MM.1S (cell line): ENCODE data around the gene NTN4.

ENCODE experiments used
- DNase-seq: peaks from one replicate; pipeline ENCODE4 v3.0.0-alpha.2; 2015
- H2AFZ ChIP-seq: fragments of 300-600 bp; sonication (generic); 2 replicates; pipeline ENCODE4 v1.6.0; 2016; ENCODE audit warnings: antibody characterized with exemption, low read length
- H3F3A ChIP-seq: fragments of 300-600 bp; sonication (generic); 2 replicates; pipeline ENCODE4 v1.6.1; 2016; ENCODE audit warnings: mild to moderate bottlenecking, antibody characterized with exemption, low read length, moderate library complexity, mixed read lengths; ENCODE audit not compliant: insufficient read depth
- H3K27ac ChIP-seq: fragments of 300-600 bp; sonication (generic); 2 replicates; pipeline ENCODE4 v1.5.1; 2016; ENCODE audit warnings: mild to moderate bottlenecking, low read length
- H3K27me3 ChIP-seq: fragments of 300-600 bp; sonication (generic); replicated peaks from 2 replicates; pipeline ENCODE4 v1.6.0; 2016; ENCODE audit warnings: low read length; ENCODE audit not compliant: insufficient read depth
- H3K36me3 ChIP-seq: fragments of 300-600 bp; sonication (generic); replicated peaks from 2 replicates; pipeline ENCODE4 v1.6.1; 2016; ENCODE audit warnings: mild to moderate bottlenecking, low read length, mixed read lengths; ENCODE audit not compliant: insufficient read depth
- H3K4me1 ChIP-seq: fragments of 300-600 bp; sonication (generic); 2 replicates; pipeline ENCODE4 v1.6.1; 2016; ENCODE audit warnings: low read length, mixed read lengths
- H3K4me2 ChIP-seq: fragments of 300-600 bp; sonication (generic); 2 replicates; pipeline ENCODE4 v1.6.0; 2016; ENCODE audit warnings: low read depth, low read length
- H3K4me3 ChIP-seq: fragments of 300-600 bp; sonication (generic); 2 replicates; pipeline ENCODE4 v1.5.1; 2016; ENCODE audit warnings: low read length, mixed read lengths
- H3K79me2 ChIP-seq: fragments of 300-600 bp; sonication (generic); 2 replicates; pipeline ENCODE4 v1.6.1; 2016; ENCODE audit warnings: mixed run types, low read length, mixed read lengths
- H3K9ac ChIP-seq: fragments of 300-600 bp; sonication (generic); 2 replicates; pipeline ENCODE4 v1.6.1; 2016; ENCODE audit warnings: low read length, mixed read lengths
- H3K9me2 ChIP-seq: fragments of 300-600 bp; sonication (generic); replicated peaks from 2 replicates; pipeline ENCODE4 v1.6.1; 2016; ENCODE audit warnings: mild to moderate bottlenecking, low read length, mixed read lengths; ENCODE audit not compliant: insufficient read depth
- H3K9me3 ChIP-seq: fragments of 300-600 bp; sonication (generic); replicated peaks from 2 replicates; pipeline ENCODE4 v1.6.1; 2016; ENCODE audit warnings: mild to moderate bottlenecking, low read length, mixed read lengths; ENCODE audit not compliant: insufficient read depth
- H4K20me1 ChIP-seq: fragments of 300-600 bp; sonication (generic); 2 replicates; pipeline ENCODE4 v1.6.1; 2016; ENCODE audit warnings: mild to moderate bottlenecking, low read length, moderate library complexity, mixed read lengths; ENCODE audit not compliant: insufficient read depth
- EZH2 ChIP-seq: fragments of 300-600 bp; sonication (generic); optimal IDR thresholded peaks from 2 replicates; pipeline ENCODE3; 2017; ENCODE audit warnings: low read depth, mild to moderate bottlenecking, antibody characterized with exemption, low read length, mixed read lengths
- EZH2phosphoT487 ChIP-seq: fragments of 300-600 bp; sonication (generic); IDR thresholded peaks from 2 replicates; pipeline ENCODE4 v1.6.1; 2018; ENCODE audit warnings: antibody characterized with exemption, low read length
- TF ChIP-seq, protein P1 (sequence below): fragments of 300-600 bp; sonication (generic); IDR thresholded peaks from 2 replicates; pipeline ENCODE4 v1.5.1; 2016; ENCODE audit warnings: antibody characterized with exemption, low read length, mixed read lengths

Gene NTN4

DNA sequence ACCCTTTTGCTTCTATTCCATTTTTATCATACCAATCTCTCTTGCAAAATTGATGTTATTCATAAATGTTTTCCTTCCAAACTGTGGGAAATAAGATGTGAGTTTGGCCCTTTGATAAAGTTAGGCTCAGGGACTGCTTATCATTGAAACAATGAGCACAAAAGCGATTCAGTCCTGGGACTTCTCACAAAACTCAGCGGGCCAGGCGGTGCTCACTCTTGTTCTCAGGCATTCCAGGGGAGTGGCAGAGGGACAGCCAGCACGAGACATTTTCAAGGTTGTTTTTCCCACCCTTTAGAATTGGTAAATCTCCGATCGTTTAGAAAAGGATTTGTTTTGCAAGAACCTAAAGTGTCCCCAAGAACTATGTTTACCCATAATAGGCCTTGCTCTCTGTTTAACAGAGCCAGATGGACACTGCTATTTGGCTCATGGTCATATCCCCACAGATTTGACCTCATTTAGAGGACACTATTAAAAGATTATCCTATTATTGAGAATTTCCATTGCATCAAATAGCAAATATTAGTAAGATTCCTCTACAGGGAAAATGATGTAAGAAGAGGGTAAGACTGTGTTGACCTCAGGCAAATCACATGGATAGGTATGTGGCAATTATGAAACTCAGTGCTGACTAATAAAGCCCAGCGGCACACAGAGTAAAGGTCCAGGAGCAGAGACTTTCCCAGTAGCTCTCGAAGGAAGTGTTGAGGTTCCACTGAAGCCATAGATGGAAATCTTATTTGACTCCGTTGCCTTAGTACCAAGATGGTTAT lies 136.6 kb downstream of the NTN4 start:
- no peak overlapping the region for H2AFZ ChIP-seq
- no peak for DNase-seq
- TF ChIP-seq, protein P1, sequence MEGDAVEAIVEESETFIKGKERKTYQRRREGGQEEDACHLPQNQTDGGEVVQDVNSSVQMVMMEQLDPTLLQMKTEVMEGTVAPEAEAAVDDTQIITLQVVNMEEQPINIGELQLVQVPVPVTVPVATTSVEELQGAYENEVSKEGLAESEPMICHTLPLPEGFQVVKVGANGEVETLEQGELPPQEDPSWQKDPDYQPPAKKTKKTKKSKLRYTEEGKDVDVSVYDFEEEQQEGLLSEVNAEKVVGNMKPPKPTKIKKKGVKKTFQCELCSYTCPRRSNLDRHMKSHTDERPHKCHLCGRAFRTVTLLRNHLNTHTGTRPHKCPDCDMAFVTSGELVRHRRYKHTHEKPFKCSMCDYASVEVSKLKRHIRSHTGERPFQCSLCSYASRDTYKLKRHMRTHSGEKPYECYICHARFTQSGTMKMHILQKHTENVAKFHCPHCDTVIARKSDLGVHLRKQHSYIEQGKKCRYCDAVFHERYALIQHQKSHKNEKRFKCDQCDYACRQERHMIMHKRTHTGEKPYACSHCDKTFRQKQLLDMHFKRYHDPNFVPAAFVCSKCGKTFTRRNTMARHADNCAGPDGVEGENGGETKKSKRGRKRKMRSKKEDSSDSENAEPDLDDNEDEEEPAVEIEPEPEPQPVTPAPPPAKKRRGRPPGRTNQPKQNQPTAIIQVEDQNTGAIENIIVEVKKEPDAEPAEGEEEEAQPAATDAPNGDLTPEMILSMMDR = no peak
- TF ChIP-seq EZH2phosphoT487 = no peak
- no peak for TF ChIP-seq EZH2
- no peaks in the 10 kb centered on the region for H3K9me3 ChIP-seq
- H3K27me3 ChIP-seq = no peaks in the 10 kb centered on the region
- no peak overlapping the region for H3K4me2 ChIP-seq
- H3K79me2 ChIP-seq = no peaks in the 10 kb centered on the region
- no peaks in the 10 kb centered on the region for H3K4me1 ChIP-seq
- H3F3A ChIP-seq = no peaks in the 10 kb centered on the region
- no peak overlapping the region for H3K9ac ChIP-seq
- no peaks in the 10 kb centered on the region for H3K9me2 ChIP-seq
- H3K4me3 ChIP-seq = no peak overlapping the region
- H3K36me3 ChIP-seq = no peaks in the 10 kb centered on the region
- no peak overlapping the region for H3K27ac ChIP-seq
- H4K20me1 ChIP-seq = no peaks in the 10 kb centered on the region

DNA sequence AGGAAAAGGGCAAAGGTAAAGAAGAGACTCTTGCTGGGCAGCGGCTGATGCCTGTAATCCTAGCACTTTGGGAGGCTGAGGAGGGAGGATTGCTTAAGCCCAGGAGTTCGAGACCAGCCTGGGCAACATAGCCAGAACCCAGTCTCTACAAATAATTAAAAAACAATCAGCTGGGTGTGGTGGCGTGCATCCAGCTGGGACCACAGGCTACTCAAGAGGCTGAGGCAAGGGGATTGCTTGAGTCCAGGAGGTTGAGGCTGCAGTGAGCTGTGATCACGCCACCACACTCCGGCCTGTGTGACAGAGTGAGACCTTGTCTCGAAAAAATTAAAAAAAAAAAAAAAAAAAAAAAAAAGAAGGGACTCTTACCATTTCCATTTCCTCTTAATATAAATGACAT lies 138.9 kb downstream of the NTN4 start:
- Histone ChIP-seq H3K27me3 (no peaks in the 10 kb centered on the region), H3K9ac (no peak overlapping the region), H3K9me3 (no peaks in the 10 kb centered on the region), H3F3A (no peaks in the 10 kb centered on the region), H2AFZ (no peak overlapping the region), H3K36me3 (no peaks in the 10 kb centered on the region), H3K4me3 (no peak overlapping the region), H3K4me2 (no peak overlapping the region), H3K27ac (no peak overlapping the region), H3K79me2 (no peaks in the 10 kb centered on the region), H3K9me2 (no peaks in the 10 kb centered on the region), H4K20me1 (no peaks in the 10 kb centered on the region), H3K4me1 (no peaks in the 10 kb centered on the region)
- DNase-seq = no peak
- TF ChIP-seq EZH2phosphoT487 (no peak), EZH2 (no peak)
- TF ChIP-seq, protein P1 = no peak

DNA sequence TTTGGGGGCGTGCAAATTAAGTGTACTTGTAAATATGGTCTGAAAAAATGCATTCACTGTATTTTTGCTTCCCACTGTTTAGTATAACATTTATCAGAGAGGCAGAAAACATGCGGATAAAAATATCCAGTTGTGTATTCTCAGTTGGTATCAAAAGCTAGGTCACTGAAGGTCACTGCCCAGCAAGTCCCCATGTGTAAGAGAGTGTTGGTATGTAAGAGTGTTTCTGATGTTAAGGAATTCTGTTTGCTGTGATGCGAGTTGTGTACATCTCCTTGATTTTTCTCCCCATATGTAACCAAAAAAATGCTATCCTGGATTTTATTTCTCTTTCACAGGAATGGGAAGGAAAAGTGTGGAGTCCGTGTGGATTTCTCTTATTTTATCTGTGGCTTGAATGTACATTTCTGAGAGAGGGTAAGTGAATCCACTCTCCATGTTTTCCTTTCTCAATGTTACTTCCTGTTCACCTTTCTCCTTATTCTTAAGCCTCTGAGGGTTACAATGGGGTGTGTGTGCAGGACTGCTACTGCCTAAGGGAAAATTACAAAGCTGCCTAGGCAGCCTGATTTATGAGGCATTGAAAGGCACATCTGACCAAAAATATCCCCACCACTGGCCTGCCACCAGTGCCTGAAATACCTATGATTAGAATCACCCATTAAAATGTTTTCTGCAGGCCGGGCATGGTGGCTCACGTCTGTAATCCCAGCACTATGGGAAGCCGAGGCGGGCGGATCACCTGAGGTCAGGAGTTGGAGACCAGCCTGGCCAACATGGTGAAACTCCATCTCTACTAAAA lies 141.4 kb downstream of the NTN4 start:
- Histone ChIP-seq H3K27ac (no peak overlapping the region), H3K9me2 (no peaks in the 10 kb centered on the region), H3K9ac (no peak overlapping the region), H3K4me3 (no peak overlapping the region), H3K27me3 (no peaks in the 10 kb centered on the region), H4K20me1 (no peaks in the 10 kb centered on the region), H3K4me2 (no peak overlapping the region), H3K4me1 (no peaks in the 10 kb centered on the region), H3K79me2 (no peaks in the 10 kb centered on the region), H3K36me3 (no peaks in the 10 kb centered on the region), H3F3A (no peaks in the 10 kb centered on the region), H3K9me3 (no peaks in the 10 kb centered on the region), H2AFZ (no peak overlapping the region)
- DNase-seq = no peak
- TF ChIP-seq, protein P1 = no peak
- no peak for TF ChIP-seq EZH2phosphoT487
- no peak for TF ChIP-seq EZH2
